HFFc6 (cell line): ENCODE measurements around the gene DYSF. TPM values are rescaled to one million over a fixed set of nuclear protein-coding genes. Genes with fewer than 3 reads are reported as not detected.

Experiments
- DNase-seq: peaks from one replicate; pipeline ENCODE4 v3.0.0-alpha.2; 2018
- H3K27ac Mint-ChIP-seq: 2 replicates; pipeline ENCODE4 v1.8.0; 2020; ENCODE audit warnings: mild to moderate bottlenecking, mixed read lengths
- H3K27me3 Mint-ChIP-seq: 2 replicates; pipeline ENCODE4 v1.8.0; 2021; ENCODE audit warnings: mild to moderate bottlenecking, moderate library complexity, mixed read lengths; ENCODE audit not compliant: insufficient read depth
- H3K36me3 Mint-ChIP-seq: 2 replicates; pipeline ENCODE4 v1.8.0; 2021; ENCODE audit warnings: low read depth, mixed read lengths
- H3K4me1 Mint-ChIP-seq: 2 replicates; pipeline ENCODE4 v1.8.0; 2020; ENCODE audit warnings: low read depth, mixed read lengths
- H3K4me3 Mint-ChIP-seq: 2 replicates; pipeline ENCODE4 v1.8.0; 2020; ENCODE audit warnings: mild to moderate bottlenecking, moderate library complexity, mixed read lengths
- H3K9me3 Mint-ChIP-seq: 2 replicates; pipeline ENCODE4 v1.8.0; 2020; ENCODE audit warnings: mild to moderate bottlenecking, mixed read lengths
- total RNA-seq, 6 experiments: library from RNA; stranded (reverse); fragmentation: NEBNext Ultra II Directional; extraction: Animal tissue kit (Norgen Biotek cat#: 25700); gene quantifications; 2 replicates in 1 of 6; 3 replicates in 5 of 6; pipeline ENCODE4 v1.2.3, GENCODE V29; 2021
- TF ChIP-seq, protein P1 (sequence below): fragments of 200-600 bp; sonication (generic); IDR thresholded peaks from 2 replicates; pipeline ENCODE4 v1.5.0; 2021; ENCODE audit warnings: antibody characterized with exemption, mild to moderate bottlenecking

DYSF gene
- total RNA-seq, 6 experiments from 2014 or later, result 0.07 to 0.57 (median 0.32) TPM

DNA sequence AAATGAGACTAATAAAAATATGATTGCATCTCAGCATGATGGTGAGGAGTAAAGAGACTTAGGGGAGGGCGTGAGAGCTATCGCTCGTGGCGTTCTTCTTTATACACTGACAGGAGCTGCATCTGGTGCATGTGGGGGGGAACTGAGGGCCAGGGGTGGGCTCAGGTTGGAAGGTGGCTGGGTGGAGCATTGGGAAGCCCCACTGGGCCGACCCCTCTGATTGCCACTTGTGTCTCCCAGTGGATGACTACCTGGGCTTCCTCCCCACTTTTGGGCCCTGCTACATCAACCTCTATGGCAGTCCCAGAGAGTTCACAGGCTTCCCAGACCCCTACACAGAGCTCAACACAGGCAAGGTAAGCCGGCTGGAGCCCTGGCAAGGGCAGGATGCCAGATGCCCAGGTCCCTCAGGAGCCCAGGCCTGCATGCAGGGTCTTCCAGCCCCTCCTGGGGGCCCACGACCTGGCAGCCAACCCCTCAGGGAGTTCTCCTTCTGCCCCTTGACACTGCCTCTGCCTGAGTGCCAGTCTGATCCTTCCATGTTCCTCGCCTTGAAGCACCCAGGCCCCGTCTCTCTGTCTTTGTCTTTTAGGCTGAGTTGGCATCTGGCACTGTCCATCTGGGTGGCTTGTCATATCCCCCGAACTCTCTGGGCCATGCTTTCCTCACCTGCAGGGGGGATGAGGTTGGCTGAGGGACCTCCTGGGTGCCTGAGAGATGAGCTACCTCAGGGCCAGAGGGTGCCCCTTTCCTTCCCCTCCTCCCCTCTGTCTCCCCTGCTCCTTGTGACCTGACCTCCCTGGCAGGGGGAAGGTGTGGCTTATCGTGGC, 97.7 kb downstream of the DYSF start:
- Mint-ChIP-seq H3K27ac (no peak overlapping the region), H3K27me3 (peaks cover 51% of the 10 kb centered on the region), H3K4me3 (no peak overlapping the region), H3K36me3 (no peaks in the 10 kb centered on the region), H3K4me1 (no peaks in the 10 kb centered on the region), H3K9me3 (no peaks in the 10 kb centered on the region)
- DNase-seq, result no peak
- TF ChIP-seq, protein P1, sequence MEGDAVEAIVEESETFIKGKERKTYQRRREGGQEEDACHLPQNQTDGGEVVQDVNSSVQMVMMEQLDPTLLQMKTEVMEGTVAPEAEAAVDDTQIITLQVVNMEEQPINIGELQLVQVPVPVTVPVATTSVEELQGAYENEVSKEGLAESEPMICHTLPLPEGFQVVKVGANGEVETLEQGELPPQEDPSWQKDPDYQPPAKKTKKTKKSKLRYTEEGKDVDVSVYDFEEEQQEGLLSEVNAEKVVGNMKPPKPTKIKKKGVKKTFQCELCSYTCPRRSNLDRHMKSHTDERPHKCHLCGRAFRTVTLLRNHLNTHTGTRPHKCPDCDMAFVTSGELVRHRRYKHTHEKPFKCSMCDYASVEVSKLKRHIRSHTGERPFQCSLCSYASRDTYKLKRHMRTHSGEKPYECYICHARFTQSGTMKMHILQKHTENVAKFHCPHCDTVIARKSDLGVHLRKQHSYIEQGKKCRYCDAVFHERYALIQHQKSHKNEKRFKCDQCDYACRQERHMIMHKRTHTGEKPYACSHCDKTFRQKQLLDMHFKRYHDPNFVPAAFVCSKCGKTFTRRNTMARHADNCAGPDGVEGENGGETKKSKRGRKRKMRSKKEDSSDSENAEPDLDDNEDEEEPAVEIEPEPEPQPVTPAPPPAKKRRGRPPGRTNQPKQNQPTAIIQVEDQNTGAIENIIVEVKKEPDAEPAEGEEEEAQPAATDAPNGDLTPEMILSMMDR, result no peak

- Mint-ChIP-seq H3K27me3 (peaks cover 51% of the 10 kb centered on the region), H3K4me3 (no peak overlapping the region), H3K27ac (no peak overlapping the region), H3K36me3 (no peaks in the 10 kb centered on the region), H3K4me1 (no peaks in the 10 kb centered on the region), H3K9me3 (no peaks in the 10 kb centered on the region)
- DNase-seq, result no peak
- TF ChIP-seq, protein P1, result no peak
These were observed 98.2 kb downstream of the DYSF start for GRCh38 chr2:71551631-71551915.

DNA sequence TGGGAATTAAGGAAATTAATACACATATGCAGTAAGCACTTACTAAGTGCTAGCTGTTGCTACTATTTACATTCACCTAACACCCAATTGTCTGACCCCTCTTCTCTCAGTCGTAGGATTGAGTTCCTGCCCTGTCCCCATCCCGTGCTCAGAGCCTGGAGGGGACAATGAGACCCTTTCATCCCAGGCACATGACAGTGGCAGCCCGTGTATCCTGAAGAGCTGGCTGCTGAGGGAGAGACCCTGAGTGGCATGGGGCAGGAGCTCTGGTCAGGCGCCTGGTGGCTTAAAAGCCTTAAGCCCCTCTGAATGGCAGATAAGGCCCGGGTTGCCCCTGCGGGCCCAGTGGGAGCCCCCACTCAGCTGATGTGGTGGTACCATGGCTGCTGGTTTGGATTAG, 99.0 kb downstream of the DYSF start:
- DNase-seq, result no peak
- no peak overlapping the region for H3K27ac Mint-ChIP-seq
- no peaks in the 10 kb centered on the region for H3K36me3 Mint-ChIP-seq
- H3K4me1 Mint-ChIP-seq, result no peaks in the 10 kb centered on the region
- H3K4me3 Mint-ChIP-seq, result no peak overlapping the region
- H3K9me3 Mint-ChIP-seq, result no peaks in the 10 kb centered on the region
- TF ChIP-seq, protein P1, result no peak
- peaks cover 43% of the 10 kb centered on the region for H3K27me3 Mint-ChIP-seq

DNA sequence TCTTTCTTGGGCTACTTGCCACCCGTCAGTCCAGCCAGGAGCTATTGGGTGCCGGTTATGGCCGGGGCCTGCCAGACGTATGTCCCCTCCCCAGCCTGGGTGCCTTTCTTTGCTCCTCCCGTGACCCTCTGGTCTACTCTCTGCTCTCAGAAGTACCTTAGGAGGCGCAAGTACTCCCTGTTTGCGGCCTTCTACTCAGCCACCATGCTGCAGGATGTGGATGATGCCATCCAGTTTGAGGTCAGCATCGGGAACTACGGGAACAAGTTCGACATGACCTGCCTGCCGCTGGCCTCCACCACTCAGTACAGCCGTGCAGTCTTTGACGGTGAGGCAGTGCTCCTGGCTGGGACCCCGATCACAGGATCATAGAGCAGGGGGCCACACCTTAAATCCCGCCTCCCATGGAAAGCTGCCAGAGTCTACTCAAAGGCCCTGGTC, 99.5 kb downstream of the DYSF start:
- DNase-seq, result no peak
- Mint-ChIP-seq H3K36me3 (no peaks in the 10 kb centered on the region), H3K27ac (no peak overlapping the region), H3K4me3 (no peak overlapping the region), H3K4me1 (no peaks in the 10 kb centered on the region), H3K27me3 (peaks cover 44% of the 10 kb centered on the region), H3K9me3 (no peaks in the 10 kb centered on the region)
- TF ChIP-seq, protein P1, result no peak

DNA sequence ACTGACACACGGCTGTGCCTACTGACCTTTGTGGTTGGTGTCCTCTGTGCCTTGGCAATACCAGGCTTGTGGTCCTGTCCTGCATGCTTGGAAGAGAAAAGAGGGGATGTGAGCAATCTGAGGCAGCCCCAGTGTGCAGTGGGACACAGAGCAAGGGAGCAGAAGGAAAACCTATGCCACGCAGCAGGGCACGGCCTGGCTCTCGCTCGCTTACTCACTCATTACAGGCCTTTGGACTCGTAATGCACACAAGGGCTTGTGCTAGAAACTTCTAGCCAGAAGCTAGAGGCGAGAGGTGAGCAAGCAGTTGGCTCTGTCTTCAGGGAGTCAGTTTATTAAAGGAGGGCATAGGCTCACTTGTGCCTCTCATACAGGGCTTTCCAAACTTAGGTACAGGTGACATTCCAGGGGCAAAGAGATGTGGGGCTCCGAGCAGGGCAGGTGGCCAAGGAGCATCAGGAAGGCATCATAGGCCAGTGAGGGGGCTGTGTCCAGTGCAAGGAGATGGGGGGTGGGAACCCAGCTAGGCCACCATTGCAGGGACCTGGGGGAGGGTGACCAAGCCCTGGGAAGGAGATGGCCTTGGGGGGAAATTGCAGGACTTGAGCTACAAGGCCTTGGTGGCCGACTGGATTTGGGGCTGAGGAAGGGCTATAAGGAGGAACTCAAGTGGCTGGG, 100.8 kb downstream of the DYSF start:
- Mint-ChIP-seq H3K27me3 (peaks cover 36% of the 10 kb centered on the region), H3K36me3 (no peaks in the 10 kb centered on the region), H3K4me3 (no peak overlapping the region), H3K27ac (no peak overlapping the region), H3K9me3 (no peaks in the 10 kb centered on the region), H3K4me1 (no peaks in the 10 kb centered on the region)
- TF ChIP-seq, protein P1, result no peak
- DNase-seq, result no peak
